Urinary bladder (tissue), 4 donors: Measurements from ENCODE around the gene HS6ST2. TPM values are rescaled to one million over a fixed set of nuclear protein-coding genes. Genes with fewer than 3 reads are reported as not detected.
"Not testable (repeated sequence)": the region's sequence is repeated elsewhere in the genome, so short reads cannot be mapped to it uniquely, and the experiment has no call there.

ENCODE experiments used
- DNase-seq: peaks from one replicate; pipeline ENCODE4 v3.0.0-alpha.2; 2015; ENCODE audit errors: extremely low spot score
- H3K27ac ChIP-seq: one replicate; pipeline ENCODE4 v1.5.1; 2013; ENCODE audit warnings: low read depth, mild to moderate bottlenecking, moderate library complexity
- H3K36me3 ChIP-seq: one replicate; pipeline ENCODE4 v1.6.1; 2013; ENCODE audit warnings: mild to moderate bottlenecking, moderate library complexity; ENCODE audit not compliant: insufficient read depth
- H3K4me1 ChIP-seq: one replicate; pipeline ENCODE4 v1.6.1; 2013; ENCODE audit warnings: mild to moderate bottlenecking, moderate library complexity; ENCODE audit not compliant: insufficient read depth
- H3K4me3 ChIP-seq: one replicate; pipeline ENCODE4 v1.5.1; 2013; ENCODE audit warnings: low read depth, low read length
- WGBS: extraction: QIAGEN DNeasy Blood & Tissue Kit; methylation state at CpG from one replicate; pipeline ENCODE4 v1.1.7; 2013; 5-methylcytosine and 5-hydroxymethylcytosine counted together
- polyA plus RNA-seq: library from polyadenylated mRNA; stranded (reverse); fragments of 200-250 nt; gene quantifications from one replicate; pipeline ENCODE4 v1.2.3, GENCODE V29; 2013
- total RNA-seq: library from RNA; depleted of rRNA; stranded (reverse); fragments of >200 nt; gene quantifications from one replicate; pipeline ENCODE4 v1.2.3, GENCODE V29; 2014
- donor health status: healthy with polysubstance abuse.
- donor health status: healthy.

Gene HS6ST2
- total and polyA plus RNA-seq, 2 donors = 3.2 to 8.6 TPM

DNA sequence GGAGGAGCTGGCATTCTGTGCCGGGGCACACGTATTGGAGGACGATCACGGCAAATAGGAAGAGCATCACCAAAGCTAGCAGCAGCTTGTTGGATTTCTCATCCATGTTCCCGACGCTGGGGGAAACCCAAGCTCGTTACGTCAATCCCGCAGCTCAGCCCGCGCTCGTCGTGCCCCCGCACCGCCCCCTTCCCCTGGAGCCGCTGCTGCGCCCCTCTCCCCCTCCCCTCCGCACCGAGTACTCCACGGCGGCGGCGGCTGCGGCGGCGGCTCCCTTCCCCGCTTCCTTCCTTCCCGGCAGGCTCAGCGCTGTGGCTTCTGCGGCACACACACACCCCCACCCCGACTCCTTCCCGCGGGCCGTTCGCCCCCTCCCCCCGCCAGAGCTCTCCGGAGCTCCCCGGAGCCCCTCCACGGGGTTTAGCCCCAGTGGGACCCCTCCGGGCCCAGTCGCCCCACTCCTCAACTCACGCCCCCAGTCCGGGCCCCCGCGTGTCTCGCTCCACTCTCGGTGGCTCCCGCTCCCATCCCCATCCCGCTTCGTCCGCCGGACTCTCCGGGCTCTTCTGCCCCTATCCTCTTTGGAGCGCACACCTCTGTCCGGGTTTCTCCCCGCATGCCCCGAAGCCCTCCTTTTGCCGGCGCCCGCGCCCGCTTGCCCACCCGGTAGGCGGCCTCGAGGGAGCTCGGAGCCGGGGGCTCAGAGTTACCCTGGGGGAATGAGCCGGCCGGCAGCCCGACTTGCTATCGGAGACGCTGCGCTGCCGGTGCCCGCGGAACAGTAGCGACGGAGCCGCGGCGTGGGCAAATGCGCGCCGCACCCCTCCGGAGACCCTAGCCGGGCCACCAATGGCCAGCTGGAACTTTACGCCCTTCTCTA, 978 bp downstream of the HS6ST2 start:
- Histone ChIP-seq H3K4me1 (no peaks in the 10 kb centered on the region), H3K4me3 (peak overlapping the region; percentile 46), H3K36me3 (no peaks in the 10 kb centered on the region), H3K27ac (no peak overlapping the region)
- WGBS = under 1% methylated on average over 84 of the region's 87 CpGs
- no peak for DNase-seq

DNA sequence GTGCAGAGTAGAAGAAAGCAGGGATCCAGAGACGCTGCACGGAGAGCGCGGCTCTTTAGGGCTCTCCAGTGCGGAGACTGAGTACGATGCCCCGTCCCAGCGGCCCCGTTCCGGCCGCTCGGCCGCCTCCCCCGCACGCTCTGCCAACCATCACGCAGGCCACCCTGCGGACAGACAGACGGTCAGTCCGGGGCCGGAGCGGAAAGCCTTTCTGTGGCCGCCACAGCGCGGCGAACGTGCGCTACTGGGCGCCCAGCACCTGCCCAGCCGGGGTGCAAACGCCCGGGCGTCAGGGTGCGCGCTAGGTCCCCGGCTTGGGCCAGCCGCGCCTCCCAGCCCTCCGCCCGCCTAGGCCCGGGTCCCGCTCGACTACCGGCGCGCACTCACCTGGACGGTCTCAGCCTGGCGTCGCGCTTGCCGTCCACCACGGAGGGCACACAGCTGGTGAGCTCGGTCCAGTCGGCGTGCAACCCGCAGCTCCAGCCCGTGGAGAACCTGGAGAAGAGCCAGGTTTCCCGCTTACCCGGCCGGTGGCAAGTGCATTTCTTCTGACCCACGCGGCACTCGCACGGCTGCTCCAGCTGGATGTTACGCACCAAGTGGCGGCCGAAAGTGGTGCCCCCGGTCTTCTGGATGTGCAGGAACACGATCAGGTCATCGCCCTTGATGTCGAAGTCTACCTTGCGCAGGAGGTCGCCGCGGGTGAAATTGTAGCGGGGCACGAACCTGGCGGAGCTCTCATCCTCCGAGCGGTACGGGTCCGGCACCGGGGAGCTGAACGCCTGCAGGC, 1.8 kb downstream of the HS6ST2 start:
- H3K4me1 ChIP-seq = no peaks in the 10 kb centered on the region
- H3K36me3 ChIP-seq = no peaks in the 10 kb centered on the region
- DNase-seq = no peak
- under 1% methylated on average over 83 of the region's 83 CpGs for WGBS
- peak overlapping the region; percentile 46 for H3K4me3 ChIP-seq
- H3K27ac ChIP-seq = no peak overlapping the region

DNA sequence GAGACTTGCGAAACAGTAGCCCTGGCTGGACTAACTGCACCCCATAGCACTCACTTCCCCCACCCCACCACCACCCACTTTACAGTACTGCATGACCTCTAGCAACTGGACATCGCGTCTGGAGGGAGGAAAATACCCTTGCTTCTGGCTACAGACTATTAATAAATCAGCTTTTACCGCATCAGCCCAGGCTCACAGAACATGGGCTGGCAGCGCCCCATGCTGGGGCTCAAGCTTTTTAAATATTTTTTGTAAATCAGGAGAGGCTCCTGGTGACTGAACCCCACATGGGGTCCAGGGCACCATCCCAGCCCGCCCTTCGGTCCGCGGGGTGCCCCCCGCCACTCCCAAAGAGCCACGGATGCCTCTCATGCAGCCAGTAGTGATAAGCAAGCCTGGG, 2.7 kb downstream of the HS6ST2 start:
- Histone ChIP-seq H3K36me3 (no peaks in the 10 kb centered on the region), H3K27ac (no peak overlapping the region), H3K4me1 (no peaks in the 10 kb centered on the region), H3K4me3 (peak overlapping the region; percentile 46)
- whole genome bisulfite sequencing = 36% methylated on average over 11 of the region's 11 CpGs
- no peak for DNase-seq

DNA sequence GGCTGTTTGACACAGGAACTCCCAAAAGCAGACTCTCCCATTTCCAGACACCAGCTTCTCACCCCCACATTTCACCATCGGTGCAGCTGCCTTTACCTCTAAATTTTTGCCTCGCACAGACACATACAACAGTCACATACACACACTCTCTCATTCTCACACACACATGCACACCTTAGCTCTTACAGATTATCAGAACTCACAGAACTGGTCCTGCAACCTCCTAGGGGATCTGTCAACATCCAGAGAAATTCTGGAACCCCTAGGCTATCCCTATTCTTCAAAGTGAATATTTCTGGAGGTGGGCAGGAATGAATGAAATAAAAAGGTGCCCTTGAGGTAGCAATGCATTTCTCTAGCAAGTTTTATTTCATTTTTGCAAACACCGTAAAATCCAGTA, 4.1 kb downstream of the HS6ST2 start:
- no peak for DNase-seq
- Histone ChIP-seq H3K4me1 (no peaks in the 10 kb centered on the region), H3K27ac (no peak overlapping the region), H3K36me3 (no peaks in the 10 kb centered on the region), H3K4me3 (no peak overlapping the region)
- 95% methylated on average over 3 of the region's 3 CpGs for WGBS

DNA sequence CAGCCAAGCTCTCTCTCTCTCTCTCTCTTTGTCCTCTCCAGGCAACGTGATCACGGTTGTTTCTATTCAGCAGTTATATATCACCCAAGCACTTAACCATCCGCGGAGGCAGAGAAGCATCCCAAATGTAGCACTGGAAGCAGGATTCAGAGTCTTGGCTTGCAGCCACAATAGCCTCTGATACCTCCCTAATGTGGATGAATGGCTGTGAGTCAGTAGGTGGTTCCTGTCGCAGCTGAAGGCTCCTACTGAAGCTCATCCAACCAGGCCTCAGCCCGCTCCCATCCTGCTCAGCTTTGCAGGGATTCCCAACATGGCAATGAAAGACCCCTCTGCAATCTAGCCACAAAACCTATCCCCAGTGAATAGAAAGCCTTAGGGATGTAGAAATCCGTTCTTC, 5.1 kb downstream of the HS6ST2 start:
- Histone ChIP-seq H3K4me3 (no peak overlapping the region), H3K4me1 (no peaks in the 10 kb centered on the region), H3K27ac (no peak overlapping the region), H3K36me3 (no peaks in the 10 kb centered on the region)
- no peak for DNase-seq
- 89% methylated on average over 7 of the region's 7 CpGs for WGBS

DNA sequence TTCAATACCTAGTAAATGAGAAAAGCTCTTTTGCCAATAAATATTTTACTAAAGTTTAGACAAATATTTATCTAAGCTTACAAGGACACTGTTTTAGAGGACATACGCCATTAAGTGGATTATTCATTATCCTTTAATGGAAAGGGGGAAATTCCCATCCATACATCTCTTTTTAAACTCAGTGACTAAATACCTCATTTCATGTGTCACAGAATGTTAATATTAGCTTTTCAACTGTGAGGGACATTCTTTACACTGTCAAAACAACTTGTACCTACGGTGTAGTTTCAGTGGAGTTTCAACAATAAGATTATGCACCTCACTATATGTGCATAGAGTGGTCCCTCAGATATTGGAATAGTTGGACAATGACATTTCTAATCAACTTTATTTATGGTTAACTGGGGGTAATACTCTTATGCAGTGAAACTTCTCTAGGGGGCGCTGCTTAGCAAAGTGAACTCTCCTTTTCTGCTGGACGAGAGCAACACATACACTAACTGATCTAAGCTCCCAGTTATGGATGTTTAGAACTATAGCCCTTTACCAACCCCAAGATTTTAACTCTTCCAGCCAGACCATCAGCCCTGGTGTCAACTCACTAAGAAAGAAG, 9.7 kb downstream of the HS6ST2 start:
- Histone ChIP-seq H3K27ac (no peak overlapping the region), H3K36me3 (no peaks in the 10 kb centered on the region), H3K4me3 (no peak overlapping the region), H3K4me1 (no peaks in the 10 kb centered on the region)
- WGBS = 61% methylated on average over 4 of the region's 4 CpGs
- DNase-seq = no peak

DNA sequence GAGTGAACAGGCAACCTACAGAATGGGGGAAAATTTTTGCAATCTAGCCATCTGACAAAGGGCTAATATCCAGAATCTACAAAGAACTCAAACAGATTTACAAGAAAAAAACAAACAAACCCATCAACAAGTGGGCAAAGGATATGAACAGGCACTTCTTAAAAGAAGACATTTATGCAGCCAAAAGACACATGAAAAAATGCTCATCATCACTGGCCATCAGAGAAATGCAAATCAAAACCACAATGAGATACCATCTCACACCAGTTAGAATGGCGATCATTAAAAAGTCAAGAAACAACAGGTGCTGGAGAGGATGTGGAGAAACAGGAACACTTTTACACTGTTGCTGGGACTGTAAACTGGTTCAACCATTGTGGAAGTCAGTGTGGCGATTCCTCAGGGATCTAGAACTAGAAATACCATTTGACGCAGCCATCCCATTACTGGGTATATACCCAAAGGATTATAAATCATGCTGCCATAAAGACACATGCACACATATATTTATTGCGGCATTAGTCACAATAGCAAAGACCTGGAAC, 13.3 kb downstream of the HS6ST2 start:
- not testable (repeated sequence) for H3K27ac ChIP-seq, DNase-seq, H3K4me1 ChIP-seq, H3K4me3 ChIP-seq, H3K36me3 ChIP-seq
- 93% methylated on average over 4 of the region's 4 CpGs for WGBS

DNA sequence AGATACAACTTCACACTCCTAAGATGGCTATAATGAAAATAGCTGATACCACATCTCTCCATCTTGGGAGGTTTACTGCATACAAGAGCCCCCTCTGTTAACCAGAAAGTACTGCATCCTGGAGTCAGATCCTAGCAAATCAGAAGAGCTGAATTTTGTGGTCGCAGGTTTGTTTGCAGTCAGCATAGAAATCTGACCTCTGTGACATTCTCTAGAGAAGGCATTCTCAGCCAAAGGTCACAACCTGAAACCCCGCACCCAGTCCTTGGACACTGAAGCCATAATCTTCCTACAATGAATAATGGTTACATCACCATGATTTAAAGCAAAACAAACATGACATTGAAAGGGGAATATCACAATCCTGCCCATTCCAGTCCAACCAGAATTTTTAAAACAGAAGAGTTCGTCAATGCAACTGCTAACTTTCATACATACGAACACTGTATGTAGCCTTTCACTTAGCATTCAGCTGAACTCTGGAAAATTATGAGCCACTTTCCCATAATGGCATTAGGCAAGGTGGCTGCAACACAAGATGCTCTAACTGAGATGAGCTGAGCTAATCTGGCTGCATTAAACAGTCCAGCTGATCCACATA, 17.6 kb downstream of the HS6ST2 start:
- no peak overlapping the region for H3K27ac ChIP-seq
- no peaks in the 10 kb centered on the region for H3K36me3 ChIP-seq
- 67% methylated on average over 4 of the region's 4 CpGs for WGBS
- H3K4me1 ChIP-seq = no peaks in the 10 kb centered on the region
- no peak overlapping the region for H3K4me3 ChIP-seq
- no peak for DNase-seq

DNA sequence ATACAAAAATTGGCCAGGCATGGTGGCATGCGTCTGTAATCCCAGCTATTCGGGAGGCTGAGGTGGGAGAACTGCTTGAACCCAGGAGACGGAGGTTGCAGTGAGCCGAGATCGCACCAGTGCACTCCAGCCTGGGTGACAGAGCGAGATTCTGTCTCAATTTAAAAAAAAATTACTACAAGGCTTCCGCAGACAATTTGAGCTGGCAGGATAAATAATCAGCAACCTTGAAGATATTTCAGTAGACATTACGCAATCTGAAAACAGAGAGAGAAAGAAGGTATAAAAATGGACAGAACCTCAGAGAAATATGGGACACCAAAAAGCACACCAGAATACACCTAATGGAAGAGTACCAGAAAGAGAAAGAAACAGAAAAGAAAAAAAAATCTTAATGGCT, 25.3 kb downstream of the HS6ST2 start:
- no peak for DNase-seq
- WGBS = 95% methylated on average over 8 of the region's 8 CpGs
- Histone ChIP-seq H3K4me1 (no peaks in the 10 kb centered on the region), H3K4me3 (no peak overlapping the region), H3K27ac (no peak overlapping the region), H3K36me3 (no peaks in the 10 kb centered on the region)

DNA sequence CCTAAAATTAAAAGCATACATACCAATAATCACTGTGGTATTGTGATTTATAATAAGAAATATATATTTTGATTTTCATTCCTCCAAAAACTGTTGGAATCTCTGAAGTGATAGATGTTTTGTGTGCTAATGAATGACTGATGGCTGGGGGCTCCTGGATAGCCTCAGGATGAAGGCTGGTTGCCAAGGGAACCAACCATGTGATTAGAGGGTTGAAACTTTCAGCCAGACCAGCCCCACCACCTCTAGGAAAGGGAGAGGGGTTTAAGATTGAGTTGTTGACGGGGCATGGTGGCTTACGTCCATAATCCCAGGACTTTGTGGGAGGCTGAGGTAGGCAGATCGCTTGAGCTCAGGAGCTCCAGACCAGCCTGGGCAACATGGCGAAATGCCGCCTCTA, 34.0 kb downstream of the HS6ST2 start:
- H3K4me1 ChIP-seq = no peaks in the 10 kb centered on the region
- no peak overlapping the region for H3K27ac ChIP-seq
- WGBS = 95% methylated on average over 5 of the region's 5 CpGs
- no peaks in the 10 kb centered on the region for H3K36me3 ChIP-seq
- no peak overlapping the region for H3K4me3 ChIP-seq
- no peak for DNase-seq

DNA sequence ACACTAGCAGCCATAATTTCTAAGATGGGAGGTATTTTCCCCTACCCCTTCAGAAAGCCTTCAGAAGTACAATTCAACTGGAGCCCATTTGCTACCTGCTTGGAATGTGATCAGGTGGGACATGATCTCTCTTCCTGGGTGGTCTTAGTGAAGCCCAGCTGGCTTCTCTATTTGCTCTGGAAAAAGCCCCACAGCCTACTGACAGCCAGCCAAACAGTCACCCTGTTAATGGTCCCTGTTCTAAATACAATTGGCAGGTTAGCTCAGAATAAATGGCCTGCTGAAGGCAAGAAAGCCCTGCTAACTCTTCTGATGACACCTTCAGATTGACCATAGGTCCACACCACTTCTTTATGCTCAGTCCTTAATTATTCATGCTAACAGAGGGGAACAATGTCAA, 39.9 kb downstream of the HS6ST2 start:
- no peak overlapping the region for H3K4me3 ChIP-seq
- DNase-seq = no peak
- no peaks in the 10 kb centered on the region for H3K36me3 ChIP-seq
- H3K4me1 ChIP-seq = no peaks in the 10 kb centered on the region
- H3K27ac ChIP-seq = no peak overlapping the region

DNA sequence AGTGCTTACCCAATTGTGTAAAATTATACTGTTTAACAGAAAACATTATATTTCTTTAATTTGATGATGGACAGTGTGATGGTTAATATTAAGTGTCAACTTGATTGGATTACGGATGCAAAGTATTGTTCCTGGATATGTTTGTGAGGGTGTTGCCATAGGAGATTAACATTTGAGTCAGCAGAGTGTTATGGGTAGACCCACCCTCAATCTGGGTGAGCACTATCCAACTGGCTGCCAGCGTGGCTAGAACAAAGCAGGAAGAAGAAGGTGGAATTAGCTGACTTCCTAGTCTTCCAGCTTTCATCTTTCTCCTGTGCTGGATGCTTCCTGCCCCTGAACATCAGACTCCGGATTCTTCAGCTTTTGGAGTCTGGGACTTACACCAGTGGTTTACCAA, 42.1 kb downstream of the HS6ST2 start:
- H3K27ac ChIP-seq = no peak overlapping the region
- no peaks in the 10 kb centered on the region for H3K36me3 ChIP-seq
- no peaks in the 10 kb centered on the region for H3K4me1 ChIP-seq
- DNase-seq = no peak
- 96% methylated on average over 3 of the region's 3 CpGs for WGBS
- no peak overlapping the region for H3K4me3 ChIP-seq

DNA sequence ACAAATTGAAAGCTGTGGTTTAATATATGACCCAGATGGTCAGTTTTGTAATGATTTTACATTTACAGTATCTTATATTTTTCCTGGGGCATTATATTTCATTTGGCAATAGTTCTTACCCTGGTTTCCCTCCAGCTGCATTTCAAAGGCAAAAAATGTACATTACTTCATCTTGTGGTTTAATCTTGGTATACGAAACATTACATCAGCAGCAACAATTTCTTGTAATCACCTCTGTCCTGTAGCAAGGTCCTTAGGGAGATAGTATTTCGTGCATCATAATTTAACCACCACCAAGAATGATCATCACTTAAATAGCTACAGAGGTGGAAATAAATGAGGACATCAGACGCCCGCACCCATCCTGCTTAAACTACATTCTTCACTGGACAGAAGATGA, 48.8 kb downstream of the HS6ST2 start:
- H3K36me3 ChIP-seq = no peaks in the 10 kb centered on the region
- 72% methylated on average over 4 of the region's 4 CpGs for WGBS
- no peak for DNase-seq

More for the DNA sequence above, 48.8 kb downstream of the HS6ST2 start:
- Histone ChIP-seq H3K27ac (no peak overlapping the region), H3K4me1 (no peaks in the 10 kb centered on the region), H3K4me3 (no peak overlapping the region)
